Measurements from ENCODE around the gene CETP. TPM values are rescaled to one million over a fixed set of nuclear protein-coding genes. Genes with fewer than 3 reads are reported as not detected.
A peak's percentile ranks its signal among the peaks of the same experiment; 100 is the strongest.

The CETP gene
- total and polyA plus RNA-seq, 9 of the 15 experiments (the other 6 are each of a cell fraction or from before 2014, with no cell fraction given) = 0.07 to 0.11 TPM; not detected in 7

- peaks cover 0 to 14% of the 10 kb centered on the region in 2 experiments; a peak in 3 of 5 replicates for H3K4me1 ChIP-seq (replicated peaks in 1 of 2; ENCODE audit: control insufficient read depth in 2 of 2, insufficient read depth in 2 of 2, low read length in 2 of 2)
- FAIRE-seq = no peak
- H3K9me1 ChIP-seq (ENCODE audit: control insufficient read depth, insufficient read depth, low read length) = no peaks in the 10 kb centered on the region
- H3K9me3 ChIP-seq (replicated peaks; ENCODE audit: control insufficient read depth, insufficient read depth, low read depth, low read length) = no peaks in the 10 kb centered on the region
- ChIA-PET POLR2A (interaction anchor here (1.0 kb wide), 1 partner anchor 51 kb away, joined by 3 read pairs; no protein-coding TSS in a partner anchor), CTCF (ENCODE audit: low intra/inter-chr PET ratio) (no interaction called here)
- in situ Hi-C loops (cut with MboI) (no loop called here), intact Hi-C loops (cut with micrococcal nuclease) (no loop called here)
- peaks cover 32 to 64% of the 10 kb centered on the region in 2 experiments for H3K27me3 ChIP-seq (ENCODE audit: control insufficient read depth in 2 of 2, insufficient read depth in 2 of 2, low read length in 2 of 2)
- H3K79me2 ChIP-seq (ENCODE audit: control insufficient read depth, insufficient read depth, low read length) = no peaks in the 10 kb centered on the region
- H3K27ac ChIP-seq (ENCODE audit: extremely low read depth, low read depth, low read length) = no peak overlapping the region
- no peak overlapping the region for H3K4me3 ChIP-seq
- no peak overlapping the region for H2AFZ ChIP-seq (ENCODE audit: low read depth, low read length)
- no peak overlapping the region for H3K4me2 ChIP-seq (ENCODE audit: insufficient read depth, low read length)
- ATAC-seq = no peak
- DNase-seq (ENCODE audit: extremely low read depth in 1 of 4, low spot score in 3 of 4) = no peak
- no peak overlapping the region for H3K9ac ChIP-seq (ENCODE audit: insufficient read depth in 1 of 2, low read depth in 2 of 2, low read length in 2 of 2)
- WGBS (ENCODE audit: insufficient coverage, low coverage, missing lambda C conversion rate) = 9% methylated on average over 7 of the region's 7 CpGs
- TF ChIP-seq HOMEZ (CRISPR knock-in tag; IDR thresholded peaks at IDR 0.05) = no peak
- no peak for TF ChIP-seq ZNF507 (tag; conservative IDR thresholded peaks at IDR 0.05)
- no peak for TF ChIP-seq VEZF1 (CRISPR knock-in tag; IDR thresholded peaks at IDR 0.05)
- 0 out of 2 replicates have a peak, but pooled peaks have one; percentile 4 for TF ChIP-seq EZH2 (IDR thresholded peaks at IDR 0.05; ENCODE audit: borderline replicate concordance, low read depth, low read length)
- TF ChIP-seq ZNF785 (CRISPR knock-in tag; IDR thresholded peaks at IDR 0.05) = no peak
- TF ChIP-seq CBX8 (IDR thresholded peaks at IDR 0.05; ENCODE audit: borderline replicate concordance, extremely low read depth, low read depth, low read length, poor library complexity, severe bottlenecking) = peak; percentile 46
- no peak for TF ChIP-seq ZKSCAN8 (CRISPR knock-in tag; IDR thresholded peaks at IDR 0.05)
- no peaks in the 10 kb centered on the region for H3K36me3 ChIP-seq (ENCODE audit: control insufficient read depth, insufficient read depth, low read length)
- no TSS peak for BruUV-seq (replicated peaks)
- H4K20me1 ChIP-seq (replicated peaks; ENCODE audit: control insufficient read depth, insufficient read depth, low read length) = peaks cover 4% of the 10 kb centered on the region
Observed at GRCh38 chr16:56989988-56990387, 28.2 kb downstream of the CETP start.

All from K562 (cell line).